Activated naive CD4-positive, alpha-beta T cell treated with Interleukin-2 at 50 U/mL for 16 hours (primary cell): ENCODE data around the gene LPP.

Experiments used
- DNase-seq: peaks from one replicate; pipeline ENCODE4 v3.0.0-alpha.2; 2020

LPP gene

GRCh38 chr3:188533612-188534357, 379.8 kb downstream of the LPP start:
- no peak for DNase-seq

- no peak for DNase-seq
Measured at GRCh38 chr3:188534633-188535032, 380.7 kb downstream of the LPP start.

- DNase-seq: no peak
Measured at GRCh38 chr3:188537606-188538005, 383.6 kb downstream of the LPP start.

- DNase-seq: no peak
Measured at GRCh38 chr3:188539037-188539436, 385.1 kb downstream of the LPP start.

- DNase-seq: no peak
Measured at GRCh38 chr3:188539631-188540194, 385.8 kb downstream of the LPP start.

GRCh38 chr3:188542196-188542595, 388.2 kb downstream of the LPP start:
- no peak for DNase-seq

GRCh38 chr3:188544012-188544411, 390.1 kb downstream of the LPP start:
- no peak for DNase-seq

- no peak for DNase-seq
Measured at GRCh38 chr3:188546835-188547670, 393.1 kb downstream of the LPP start.

- peak; percentile 9 for DNase-seq
Measured at GRCh38 chr3:188553569-188553968, 399.6 kb downstream of the LPP start.

- no peak for DNase-seq
Measured at GRCh38 chr3:188554404-188554803, 400.4 kb downstream of the LPP start.

- DNase-seq: no peak
Measured at GRCh38 chr3:188557235-188557634, 403.3 kb downstream of the LPP start.

- no peak for DNase-seq
Measured at GRCh38 chr3:188558343-188559071, 404.6 kb downstream of the LPP start.

- DNase-seq: no peak
Measured at GRCh38 chr3:188559072-188559429, 405.1 kb downstream of the LPP start.

- no peak for DNase-seq
Measured at GRCh38 chr3:188559856-188560255, 405.9 kb downstream of the LPP start.

- no peak for DNase-seq
Measured at GRCh38 chr3:188562144-188562543, 408.2 kb downstream of the LPP start.

- no peak for DNase-seq
Measured at GRCh38 chr3:188567478-188568195, 413.7 kb downstream of the LPP start.

- DNase-seq: no peak
Measured at GRCh38 chr3:188568736-188569135, 414.8 kb downstream of the LPP start.

- no peak for DNase-seq
Measured at GRCh38 chr3:188571531-188572095, 417.7 kb downstream of the LPP start.

- no peak for DNase-seq
Measured at GRCh38 chr3:188573291-188573940, 419.5 kb downstream of the LPP start.

GRCh38 chr3:188573956-188574355, 420.0 kb downstream of the LPP start:
- DNase-seq: no peak

- DNase-seq: no peak
Measured at GRCh38 chr3:188574885-188575284, 420.9 kb downstream of the LPP start.

- DNase-seq: no peak
Measured at GRCh38 chr3:188575501-188575900, 421.5 kb downstream of the LPP start.
